ENCODE data around the gene SMIM23. TPM values are rescaled to one million over a fixed set of nuclear protein-coding genes. Genes with fewer than 3 reads are reported as not detected.

SMIM23 gene
- total RNA-seq, 1 experiment from 2014 or later, result not detected

DNA sequence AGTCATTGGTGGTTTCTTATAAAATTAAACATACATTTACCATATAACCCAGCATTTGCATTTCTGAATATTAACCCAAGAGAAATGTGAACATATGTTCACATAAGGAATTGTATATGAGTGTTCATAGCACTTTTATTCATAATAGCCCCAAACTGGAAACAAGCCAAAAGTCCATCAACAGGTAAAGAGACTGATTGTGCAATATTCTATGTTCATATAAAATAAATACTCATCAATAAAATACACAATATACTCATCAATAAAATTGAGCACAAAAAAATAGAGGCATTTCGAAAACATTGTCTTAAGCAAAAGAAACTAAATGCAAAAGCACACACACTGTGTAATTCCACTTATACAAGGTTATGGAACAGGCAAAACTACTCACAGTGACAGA is 3.7 kb downstream of the SMIM23 start:
- no peak overlapping the region for H3K4me2 ChIP-seq
- H3K9me2 ChIP-seq (ENCODE audit: insufficient read depth), result no peaks in the 10 kb centered on the region
- no peak overlapping the region for H3K4me3 ChIP-seq
- no peak for TF ChIP-seq EZH2 (IDR thresholded peaks at IDR 0.05; ENCODE audit: low read depth)
- TF ChIP-seq, protein P1, sequence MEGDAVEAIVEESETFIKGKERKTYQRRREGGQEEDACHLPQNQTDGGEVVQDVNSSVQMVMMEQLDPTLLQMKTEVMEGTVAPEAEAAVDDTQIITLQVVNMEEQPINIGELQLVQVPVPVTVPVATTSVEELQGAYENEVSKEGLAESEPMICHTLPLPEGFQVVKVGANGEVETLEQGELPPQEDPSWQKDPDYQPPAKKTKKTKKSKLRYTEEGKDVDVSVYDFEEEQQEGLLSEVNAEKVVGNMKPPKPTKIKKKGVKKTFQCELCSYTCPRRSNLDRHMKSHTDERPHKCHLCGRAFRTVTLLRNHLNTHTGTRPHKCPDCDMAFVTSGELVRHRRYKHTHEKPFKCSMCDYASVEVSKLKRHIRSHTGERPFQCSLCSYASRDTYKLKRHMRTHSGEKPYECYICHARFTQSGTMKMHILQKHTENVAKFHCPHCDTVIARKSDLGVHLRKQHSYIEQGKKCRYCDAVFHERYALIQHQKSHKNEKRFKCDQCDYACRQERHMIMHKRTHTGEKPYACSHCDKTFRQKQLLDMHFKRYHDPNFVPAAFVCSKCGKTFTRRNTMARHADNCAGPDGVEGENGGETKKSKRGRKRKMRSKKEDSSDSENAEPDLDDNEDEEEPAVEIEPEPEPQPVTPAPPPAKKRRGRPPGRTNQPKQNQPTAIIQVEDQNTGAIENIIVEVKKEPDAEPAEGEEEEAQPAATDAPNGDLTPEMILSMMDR (conservative IDR thresholded peaks at IDR 0.05), result no peak
- DNase-seq, result no peak
- H3K27ac ChIP-seq, result no peak overlapping the region
- H3K4me1 ChIP-seq (replicated peaks; ENCODE audit: insufficient read depth), result no peaks in the 10 kb centered on the region
- no peaks in the 10 kb centered on the region for H3K9me3 ChIP-seq (ENCODE audit: insufficient read depth, low read depth)
- BruUV-seq (replicated peaks), result no TSS peak
- CTCF ChIA-PET, result no interaction called here
- intact Hi-C loops (cut with micrococcal nuclease; ENCODE audit: unreplicated experiment), result no loop called here
- no peaks in the 10 kb centered on the region for H3K79me2 ChIP-seq (ENCODE audit: low read depth)
- H2AFZ ChIP-seq, result no peak overlapping the region
- no peaks in the 10 kb centered on the region for H3K36me3 ChIP-seq (ENCODE audit: low read depth)
- POLR2A ChIA-PET (ENCODE audit: unreplicated experiment), result no interaction called here
- H3F3A ChIP-seq (ENCODE audit: insufficient read depth, low read depth), result no peaks in the 10 kb centered on the region
- no peaks in the 10 kb centered on the region for H3K27me3 ChIP-seq (ENCODE audit: insufficient read depth, low read depth)
- H4K20me1 ChIP-seq (ENCODE audit: insufficient read depth), result no peaks in the 10 kb centered on the region

DNA sequence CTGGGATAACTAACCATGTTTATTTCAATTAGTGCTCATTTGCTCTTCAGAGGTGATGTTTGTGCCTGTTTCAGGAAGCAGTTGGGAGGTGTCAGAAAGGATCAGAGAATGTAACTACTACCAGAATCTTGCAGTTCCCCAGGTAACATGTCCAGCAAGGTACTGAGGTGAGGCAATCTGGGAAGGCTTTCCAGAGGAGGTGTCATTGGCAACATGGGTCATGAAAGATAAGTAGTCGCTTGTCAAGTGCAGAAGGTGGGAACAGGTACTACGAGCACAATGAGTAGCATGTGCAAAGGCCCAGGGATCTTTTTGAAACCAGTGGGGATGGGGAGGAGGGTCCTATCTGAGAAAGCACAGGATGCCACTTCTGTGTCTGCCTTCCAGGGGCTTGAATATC is 4.8 kb downstream of the SMIM23 start:
- intact Hi-C loops (cut with micrococcal nuclease; ENCODE audit: unreplicated experiment), result no loop called here
- H3K4me1 ChIP-seq (replicated peaks; ENCODE audit: insufficient read depth), result no peaks in the 10 kb centered on the region
- no peaks in the 10 kb centered on the region for H4K20me1 ChIP-seq (ENCODE audit: insufficient read depth)
- no peak overlapping the region for H3K4me3 ChIP-seq
- H3K36me3 ChIP-seq (ENCODE audit: low read depth), result no peaks in the 10 kb centered on the region
- BruUV-seq (replicated peaks), result no TSS peak
- ChIA-PET CTCF (interaction anchor here (0.6 kb wide), 1 partner anchor 54 kb away, joined by 4 read pairs; no protein-coding TSS in a partner anchor), POLR2A (ENCODE audit: unreplicated experiment) (no interaction called here)
- H3K4me2 ChIP-seq, result no peak overlapping the region
- no peak for DNase-seq
- no peaks in the 10 kb centered on the region for H3K9me2 ChIP-seq (ENCODE audit: insufficient read depth)
- no peaks in the 10 kb centered on the region for H3K9me3 ChIP-seq (ENCODE audit: insufficient read depth, low read depth)
- no peak overlapping the region for H2AFZ ChIP-seq
- no peaks in the 10 kb centered on the region for H3K79me2 ChIP-seq (ENCODE audit: low read depth)
- TF ChIP-seq EZH2 (IDR thresholded peaks at IDR 0.05; ENCODE audit: low read depth), result no peak
- TF ChIP-seq, protein P1 (conservative IDR thresholded peaks at IDR 0.05), result no peak
- H3K27ac ChIP-seq, result no peak overlapping the region
- no peaks in the 10 kb centered on the region for H3K27me3 ChIP-seq (ENCODE audit: insufficient read depth, low read depth)
- no peaks in the 10 kb centered on the region for H3F3A ChIP-seq (ENCODE audit: insufficient read depth, low read depth)

DNA sequence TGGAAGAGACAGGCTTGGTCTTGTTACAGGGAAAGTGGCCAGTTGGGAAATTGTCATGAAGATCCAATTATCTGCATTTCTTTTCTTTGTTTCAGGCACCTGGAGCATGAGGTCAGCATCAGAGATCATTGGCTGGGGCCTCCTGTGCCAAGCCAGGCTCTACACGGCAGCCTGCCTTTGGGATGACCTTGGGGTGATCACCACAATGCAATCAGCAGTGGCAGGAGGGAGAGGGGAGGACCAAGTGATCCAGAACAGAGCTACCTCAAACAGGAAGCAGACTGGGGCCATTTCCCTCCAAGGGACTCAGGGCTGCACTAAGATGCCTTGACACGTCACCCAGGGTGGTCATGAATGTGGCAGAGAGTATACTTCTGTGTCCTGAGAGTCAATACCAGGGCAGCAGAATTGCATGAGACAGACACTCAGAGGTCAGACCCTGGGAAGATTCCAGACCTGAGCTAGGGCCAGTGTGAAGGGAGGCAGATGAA is 8.9 kb downstream of the SMIM23 start:
- POLR2A ChIA-PET (ENCODE audit: unreplicated experiment), result no interaction called here
- Histone ChIP-seq H3K27ac (no peak overlapping the region), H3F3A (ENCODE audit: insufficient read depth, low read depth) (no peaks in the 10 kb centered on the region), H3K9me3 (ENCODE audit: insufficient read depth, low read depth) (no peaks in the 10 kb centered on the region), H3K79me2 (ENCODE audit: low read depth) (no peaks in the 10 kb centered on the region), H3K9me2 (ENCODE audit: insufficient read depth) (no peaks in the 10 kb centered on the region), H4K20me1 (ENCODE audit: insufficient read depth) (no peaks in the 10 kb centered on the region), H3K4me2 (no peak overlapping the region), H3K4me1 (replicated peaks; ENCODE audit: insufficient read depth) (no peaks in the 10 kb centered on the region), H2AFZ (no peak overlapping the region), H3K4me3 (no peak overlapping the region), H3K36me3 (ENCODE audit: low read depth) (no peaks in the 10 kb centered on the region), H3K27me3 (ENCODE audit: insufficient read depth, low read depth) (no peaks in the 10 kb centered on the region)
- TF ChIP-seq, protein P1 (conservative IDR thresholded peaks at IDR 0.05), result no peak
- TF ChIP-seq EZH2 (IDR thresholded peaks at IDR 0.05; ENCODE audit: low read depth), result no peak
- CTCF ChIA-PET, result no interaction called here
- no TSS peak for BruUV-seq (replicated peaks)
- intact Hi-C loops (cut with micrococcal nuclease; ENCODE audit: unreplicated experiment), result no loop called here
- no peak for DNase-seq
